Measurements from ENCODE around the gene ZNF436. TPM values are rescaled to one million over a fixed set of nuclear protein-coding genes. Genes with fewer than 3 reads are reported as not detected.

The ZNF436 gene
- total RNA-seq, 5 donors from 2014 or later (not counting 1 experiment from before 2014, with no cell fraction given) = 4.6 to 9.8 (median 9.3) TPM

DNA sequence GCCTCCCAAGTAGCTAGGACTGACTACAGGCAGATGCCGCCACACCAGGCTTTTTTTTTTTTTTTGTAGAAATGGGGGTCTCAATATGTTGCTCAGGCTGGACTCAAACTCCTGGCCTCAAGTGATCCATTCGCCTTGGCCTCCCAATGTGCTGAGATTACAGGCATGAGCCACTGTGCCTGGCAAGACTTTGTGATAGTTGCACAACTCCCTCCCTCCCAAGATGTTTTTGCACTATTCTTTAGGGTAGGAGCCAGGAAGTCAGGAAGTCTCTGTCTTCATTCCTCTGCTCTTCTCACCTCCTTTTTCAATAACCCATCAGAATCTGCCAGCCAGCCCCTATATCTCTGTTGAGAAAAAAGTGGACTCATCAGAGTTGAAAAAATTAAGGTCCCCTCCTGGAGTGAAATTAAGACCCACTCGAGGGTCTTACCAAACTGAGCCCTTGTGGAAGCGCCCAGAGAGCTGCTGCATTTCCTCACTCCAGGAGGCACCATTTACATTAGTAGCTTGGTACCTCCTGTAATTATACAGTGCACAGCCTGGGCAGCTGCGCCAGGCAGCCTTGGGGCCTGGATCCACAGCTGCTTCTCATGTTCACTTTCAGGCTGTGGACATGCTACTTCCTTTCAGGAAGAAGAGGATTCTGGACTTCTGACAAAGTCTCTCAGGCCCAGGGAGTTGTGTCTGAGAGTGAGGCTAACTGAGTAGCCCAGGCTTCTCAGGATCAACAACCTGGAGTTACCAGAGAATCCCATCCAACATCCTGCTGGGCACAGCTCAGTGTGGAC is 30.9 kb upstream of the ZNF436 start:
- H3K4me1 ChIP-seq (ENCODE audit: control insufficient read depth in 1 of 2, extremely low read depth in 1 of 2, insufficient read depth in 2 of 2, low read length in 2 of 2) = peaks cover 0 to 6% of the 10 kb centered on the region in 2 experiments
- H3K4me3 ChIP-seq (ENCODE audit: control insufficient read depth in 1 of 2, extremely low read depth in 1 of 2, low read length in 1 of 2) = no peak overlapping the region
- no peak overlapping the region for H3K27ac ChIP-seq (ENCODE audit: low read length)
- H3K4me3 Mint-ChIP-seq = no peak overlapping the region
- peaks cover 10 to 12% (median 11%) of the 10 kb centered on the region in 3 donors for H3K4me1 Mint-ChIP-seq
- no peaks in the 10 kb centered on the region for H3K9me3 ChIP-seq
- H3K27me3 ChIP-seq (replicated peaks in 1 of 2; ENCODE audit: control insufficient read depth in 2 of 2, extremely low read depth in 1 of 2, insufficient read depth in 2 of 2, low read length in 1 of 2) = no peaks in the 10 kb centered on the region
- H3K9me3 Mint-ChIP-seq = no peaks in the 10 kb centered on the region
- H3K27me3 Mint-ChIP-seq = no peaks in the 10 kb centered on the region
- ChIA-PET CTCF (interaction anchor here in 1 of 2 donors (0.6 to 0.7 kb wide), 2 partner anchors 22 to 1903 kb away, joined by 3 read pairs; no protein-coding TSS in a partner anchor), POLR2A (no interaction called here)
- DNase-seq = no peak
- peaks cover 24% of the 10 kb centered on the region for H3K36me3 Mint-ChIP-seq
- no peak overlapping the region for H3K27ac Mint-ChIP-seq
- no peaks in the 10 kb centered on the region for H3K36me3 ChIP-seq (ENCODE audit: control insufficient read depth in 2 of 2, extremely low read depth in 1 of 2, insufficient read depth in 1 of 2, low read length in 1 of 2)
- WGBS (ENCODE audit: insufficient coverage) = 100% methylated on average over 2 of the region's 5 CpGs
- ATAC-seq (replicated peaks in 1 of 4) = no peak

DNA sequence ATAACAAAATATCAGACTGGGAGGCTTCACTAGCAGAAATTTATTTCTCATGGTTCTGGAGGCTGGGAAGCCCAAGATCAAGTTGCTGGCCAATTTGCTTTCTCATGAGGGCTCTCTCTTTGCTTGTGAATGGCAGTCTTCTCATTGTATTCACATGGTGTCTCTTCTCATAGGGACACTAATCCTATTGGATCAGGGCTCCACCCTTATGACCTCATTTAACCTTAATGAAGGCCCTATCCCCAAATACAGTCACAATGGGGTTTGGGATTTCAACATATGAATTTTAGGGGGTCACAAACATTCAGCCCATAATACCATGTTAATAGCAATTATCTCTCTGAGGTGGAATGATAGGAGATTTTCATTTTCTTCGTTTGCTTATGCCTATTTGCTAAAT is 29.6 kb upstream of the ZNF436 start:
- Mint-ChIP-seq H3K27ac (no peak overlapping the region), H3K4me3 (no peak overlapping the region), H3K36me3 (peaks cover 30% of the 10 kb centered on the region), H3K9me3 (no peaks in the 10 kb centered on the region), H3K27me3 (no peaks in the 10 kb centered on the region), H3K4me1 (peaks cover 7 to 9% (median 7%) of the 10 kb centered on the region in 3 donors)
- ChIA-PET POLR2A (no interaction called here), CTCF (no interaction called here)
- ATAC-seq (replicated peaks in 1 of 4) (no peak), DNase-seq (no peak)
- Histone ChIP-seq H3K27ac (ENCODE audit: low read length) (no peak overlapping the region), H3K9me3 (no peaks in the 10 kb centered on the region), H3K4me1 (ENCODE audit: control insufficient read depth in 1 of 2, extremely low read depth in 1 of 2, insufficient read depth in 2 of 2, low read length in 2 of 2) (peaks cover 0 to 6% of the 10 kb centered on the region in 2 experiments), H3K27me3 (replicated peaks in 1 of 2; ENCODE audit: control insufficient read depth in 2 of 2, extremely low read depth in 1 of 2, insufficient read depth in 2 of 2, low read length in 1 of 2) (no peaks in the 10 kb centered on the region), H3K4me3 (ENCODE audit: control insufficient read depth in 1 of 2, extremely low read depth in 1 of 2, low read length in 1 of 2) (no peak overlapping the region), H3K36me3 (ENCODE audit: control insufficient read depth in 2 of 2, extremely low read depth in 1 of 2, insufficient read depth in 1 of 2, low read length in 1 of 2) (peaks cover 3% of the 10 kb centered on the region in 2 donors)
- WGBS (ENCODE audit: insufficient coverage) = no CpG with 5 or more reads among the region's 1 CpG

DNA sequence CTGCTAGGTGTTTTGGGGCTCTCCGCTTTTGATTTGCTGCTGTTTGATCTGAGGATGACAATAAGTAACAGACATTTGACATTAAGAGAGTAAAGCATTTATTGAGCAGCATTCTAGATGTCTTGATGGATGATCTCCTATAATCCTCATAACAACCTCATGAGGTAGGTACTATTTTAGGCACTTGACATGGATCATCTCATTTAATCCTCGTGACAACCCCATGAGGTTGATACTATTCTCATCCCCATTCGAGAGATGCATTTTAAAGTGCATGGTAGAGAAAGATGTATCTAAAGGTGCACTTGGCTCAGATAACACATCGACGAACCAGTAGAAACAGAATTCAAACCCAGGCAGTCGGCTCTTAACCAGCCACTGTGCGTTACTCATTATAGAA is 28.3 kb upstream of the ZNF436 start:
- no peaks in the 10 kb centered on the region for H3K9me3 Mint-ChIP-seq
- H3K36me3 ChIP-seq (ENCODE audit: control insufficient read depth in 2 of 2, extremely low read depth in 1 of 2, insufficient read depth in 1 of 2, low read length in 1 of 2) = peaks cover 3% of the 10 kb centered on the region in 2 donors
- no peak overlapping the region for H3K27ac ChIP-seq (ENCODE audit: low read length)
- ATAC-seq (replicated peaks in 1 of 4) (no peak), DNase-seq (no peak)
- no peak overlapping the region for H3K27ac Mint-ChIP-seq
- H3K27me3 ChIP-seq (replicated peaks in 1 of 2; ENCODE audit: control insufficient read depth in 2 of 2, extremely low read depth in 1 of 2, insufficient read depth in 2 of 2, low read length in 1 of 2) = no peaks in the 10 kb centered on the region
- POLR2A ChIA-PET = interaction anchor here in 1 of 2 donors (0.6 kb wide), 1 partner anchor 58 kb away, joined by 4 read pairs; no protein-coding TSS in a partner anchor
- no peak overlapping the region for H3K4me3 Mint-ChIP-seq
- H3K4me3 ChIP-seq (ENCODE audit: control insufficient read depth in 1 of 2, extremely low read depth in 1 of 2, low read length in 1 of 2) = no peak overlapping the region
- no peaks in the 10 kb centered on the region for H3K9me3 ChIP-seq
- H3K4me1 ChIP-seq (ENCODE audit: control insufficient read depth in 1 of 2, extremely low read depth in 1 of 2, insufficient read depth in 2 of 2, low read length in 2 of 2) = no peaks in the 10 kb centered on the region
- CTCF ChIA-PET = no interaction called here
- H3K27me3 Mint-ChIP-seq = no peaks in the 10 kb centered on the region
- peaks cover 30% of the 10 kb centered on the region for H3K36me3 Mint-ChIP-seq
- no CpG with 5 or more reads among the region's 7 CpGs for WGBS (ENCODE audit: insufficient coverage)
- H3K4me1 Mint-ChIP-seq = no peaks in the 10 kb centered on the region

DNA sequence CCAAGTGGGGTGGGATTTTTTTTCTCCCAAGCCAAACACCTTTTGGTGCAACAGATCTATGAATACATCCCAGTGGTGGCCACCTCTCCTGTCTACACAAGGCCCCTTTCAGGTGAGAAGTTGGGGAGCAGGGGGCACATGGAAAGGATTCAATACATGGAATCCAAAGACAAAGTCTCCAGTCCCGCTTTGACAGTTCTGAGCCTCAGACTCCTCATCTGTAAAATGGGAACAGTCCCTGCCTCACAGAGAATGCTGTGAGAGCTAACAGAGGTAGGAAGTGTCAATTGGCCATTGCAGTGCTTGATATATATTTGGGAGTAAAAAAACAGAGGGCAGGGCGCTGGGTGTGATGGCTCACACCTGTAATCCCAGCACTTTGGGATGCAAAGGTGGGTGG is 26.7 kb upstream of the ZNF436 start:
- Mint-ChIP-seq H3K4me1 (no peaks in the 10 kb centered on the region), H3K27ac (no peak overlapping the region), H3K9me3 (no peaks in the 10 kb centered on the region), H3K4me3 (no peak overlapping the region), H3K36me3 (peaks cover 25% of the 10 kb centered on the region), H3K27me3 (no peaks in the 10 kb centered on the region)
- Histone ChIP-seq H3K27me3 (replicated peaks in 1 of 2; ENCODE audit: control insufficient read depth in 2 of 2, extremely low read depth in 1 of 2, insufficient read depth in 2 of 2, low read length in 1 of 2) (no peaks in the 10 kb centered on the region), H3K4me3 (ENCODE audit: control insufficient read depth in 1 of 2, extremely low read depth in 1 of 2, low read length in 1 of 2) (no peak overlapping the region), H3K27ac (ENCODE audit: low read length) (no peak overlapping the region), H3K36me3 (ENCODE audit: control insufficient read depth in 2 of 2, extremely low read depth in 1 of 2, insufficient read depth in 1 of 2, low read length in 1 of 2) (peaks cover 3% of the 10 kb centered on the region in 2 donors), H3K4me1 (ENCODE audit: control insufficient read depth in 1 of 2, extremely low read depth in 1 of 2, insufficient read depth in 2 of 2, low read length in 2 of 2) (no peaks in the 10 kb centered on the region), H3K9me3 (no peaks in the 10 kb centered on the region)
- ChIA-PET POLR2A (no interaction called here), CTCF (no interaction called here)
- no CpG with 5 or more reads among the region's 2 CpGs for WGBS (ENCODE audit: insufficient coverage)
- no peak for ATAC-seq (replicated peaks in 1 of 4)
- no peak for DNase-seq

DNA sequence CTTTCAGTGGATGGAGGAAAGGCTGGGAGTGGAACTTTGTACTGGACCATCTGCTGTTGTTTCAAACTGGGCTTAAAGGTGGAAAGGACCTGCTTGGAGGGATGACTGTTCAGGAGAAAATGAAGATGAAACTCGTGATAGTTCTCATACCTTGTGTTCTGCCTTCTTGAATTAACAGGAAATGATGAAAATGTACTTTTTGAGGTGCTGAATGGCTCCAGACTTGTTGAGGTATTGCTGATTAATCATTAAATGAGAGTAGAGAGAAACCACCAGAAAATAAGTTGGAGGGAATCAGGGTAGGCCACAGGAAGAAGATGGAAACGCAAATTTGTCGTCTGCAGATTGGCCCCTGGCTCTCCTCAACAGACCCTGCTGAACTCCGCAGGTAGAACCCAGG is 26.2 kb upstream of the ZNF436 start:
- no peaks in the 10 kb centered on the region for H3K9me3 Mint-ChIP-seq
- H3K4me3 Mint-ChIP-seq = no peak overlapping the region
- H3K27ac Mint-ChIP-seq = no peak overlapping the region
- ATAC-seq (replicated peaks in 1 of 4) (no peak), DNase-seq (no peak)
- no peak overlapping the region for H3K27ac ChIP-seq (ENCODE audit: low read length)
- no peaks in the 10 kb centered on the region for H3K4me1 Mint-ChIP-seq
- ChIA-PET CTCF (interaction anchor here in 1 of 2 donors (0.7 kb wide), 1 partner anchor 187 kb away, joined by 6 read pairs; no protein-coding TSS in a partner anchor), POLR2A (no interaction called here)
- no peaks in the 10 kb centered on the region for H3K4me1 ChIP-seq (ENCODE audit: control insufficient read depth in 1 of 2, extremely low read depth in 1 of 2, insufficient read depth in 2 of 2, low read length in 2 of 2)
- H3K36me3 Mint-ChIP-seq = peaks cover 25% of the 10 kb centered on the region
- 59% methylated on average over 4 of the region's 4 CpGs for WGBS (ENCODE audit: insufficient coverage)
- peaks cover 3% of the 10 kb centered on the region in 2 donors for H3K36me3 ChIP-seq (ENCODE audit: control insufficient read depth in 2 of 2, extremely low read depth in 1 of 2, insufficient read depth in 1 of 2, low read length in 1 of 2)
- no peaks in the 10 kb centered on the region for H3K27me3 ChIP-seq (replicated peaks in 1 of 2; ENCODE audit: control insufficient read depth in 2 of 2, extremely low read depth in 1 of 2, insufficient read depth in 2 of 2, low read length in 1 of 2)
- no peaks in the 10 kb centered on the region for H3K27me3 Mint-ChIP-seq
- H3K9me3 ChIP-seq = no peaks in the 10 kb centered on the region
- H3K4me3 ChIP-seq (ENCODE audit: control insufficient read depth in 1 of 2, extremely low read depth in 1 of 2, low read length in 1 of 2) = no peak overlapping the region

DNA sequence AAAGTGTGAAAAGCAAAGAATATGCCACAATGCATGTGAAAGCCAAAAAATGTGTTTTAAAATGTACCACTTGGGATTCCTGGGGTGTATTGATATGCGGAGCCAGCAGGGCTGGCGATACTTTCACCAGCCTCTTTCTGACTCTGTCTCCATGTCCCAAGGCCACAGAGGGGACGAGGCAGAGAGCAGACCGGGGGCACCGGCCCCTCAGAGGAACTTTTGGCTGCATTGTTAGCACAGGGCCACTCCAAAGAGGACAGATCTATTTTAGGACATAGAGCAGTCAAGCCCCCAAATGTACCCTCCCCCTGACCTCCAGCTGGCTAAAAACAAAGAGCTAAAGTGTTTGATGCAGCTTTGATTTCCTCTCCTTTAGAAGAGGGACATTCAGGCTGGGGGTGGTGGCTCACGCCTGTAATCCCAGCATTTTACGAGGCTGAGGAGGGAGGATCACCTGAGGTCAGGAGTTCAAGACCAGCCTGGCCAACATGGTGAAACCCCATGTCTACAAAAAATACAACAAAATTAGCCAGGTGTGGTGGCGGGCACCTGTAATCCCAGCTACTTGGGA is 25.6 kb upstream of the ZNF436 start:
- Histone ChIP-seq H3K4me1 (ENCODE audit: control insufficient read depth in 1 of 2, extremely low read depth in 1 of 2, insufficient read depth in 2 of 2, low read length in 2 of 2) (no peaks in the 10 kb centered on the region), H3K27ac (ENCODE audit: low read length) (no peak overlapping the region), H3K27me3 (replicated peaks in 1 of 2; ENCODE audit: control insufficient read depth in 2 of 2, extremely low read depth in 1 of 2, insufficient read depth in 2 of 2, low read length in 1 of 2) (no peaks in the 10 kb centered on the region), H3K4me3 (ENCODE audit: control insufficient read depth in 1 of 2, extremely low read depth in 1 of 2, low read length in 1 of 2) (no peak overlapping the region), H3K9me3 (no peaks in the 10 kb centered on the region), H3K36me3 (ENCODE audit: control insufficient read depth in 2 of 2, extremely low read depth in 1 of 2, insufficient read depth in 1 of 2, low read length in 1 of 2) (peaks cover 3% of the 10 kb centered on the region in 2 donors)
- DNase-seq = no peak
- Mint-ChIP-seq H3K27ac (no peak overlapping the region), H3K27me3 (no peaks in the 10 kb centered on the region), H3K4me3 (no peak overlapping the region), H3K36me3 (peaks cover 22% of the 10 kb centered on the region), H3K4me1 (no peaks in the 10 kb centered on the region), H3K9me3 (no peaks in the 10 kb centered on the region)
- ChIA-PET CTCF (interaction anchor here in 1 of 2 donors (0.7 kb wide), 1 partner anchor 187 kb away, joined by 6 read pairs; no protein-coding TSS in a partner anchor), POLR2A (no interaction called here)
- 67% methylated on average over 4 of the region's 8 CpGs for WGBS (ENCODE audit: insufficient coverage)
- no peak for ATAC-seq (replicated peaks in 1 of 4)
